GM10248 (cell line): ENCODE measurements around the gene TLX2.

Experiments
- CTCF ChIA-PET: fragments of 300-600 bp; sonication (Branson Sonifier 250); formaldehyde crosslinking; extraction: SDS; loops from one replicate; lab custom pipeline; 2021; ENCODE audit warnings: antibody characterized with exemption; lab: Yijun Ruan, JAX
- POLR2A ChIA-PET: fragments of 350-650 bp; sonication (Branson Sonifier 250); formaldehyde crosslinking; extraction: SDS; loops from one replicate; lab custom pipeline; 2020; ENCODE audit warnings: antibody characterized with exemption; lab: Yijun Ruan, JAX
- DNase-seq: peaks from one replicate; pipeline ENCODE4 v3.0.0; 2012; ENCODE audit errors: extremely low spot score
- TF ChIP-seq, protein P1 (sequence below): IDR thresholded peaks from 2 replicates; pipeline ENCODE4 v1.5.1; 2012; ENCODE audit warnings: mild to moderate bottlenecking, low read depth; ENCODE audit errors: extremely low read depth, missing control alignments, control extremely low read depth

Gene TLX2

DNA sequence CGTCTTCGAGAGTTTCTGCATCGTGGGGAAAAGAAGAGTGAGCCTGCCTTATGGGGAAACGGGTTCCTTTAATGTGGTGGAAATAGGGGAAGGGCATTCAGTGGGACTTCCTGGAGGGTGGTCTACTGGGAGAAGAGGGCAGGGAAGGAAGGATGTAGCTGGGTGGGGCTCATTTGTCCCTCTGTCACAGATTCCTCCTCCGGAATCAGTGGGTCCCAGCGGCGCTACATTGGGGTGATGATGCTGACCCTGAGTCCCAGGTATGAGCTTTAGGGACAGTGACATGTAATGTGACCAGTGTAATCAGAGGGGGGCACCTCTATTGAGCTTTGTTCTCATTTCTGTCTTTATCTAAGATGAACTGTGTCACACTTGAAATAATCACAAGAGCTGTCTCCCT lies 17.4 kb downstream of the TLX2 start:
- POLR2A ChIA-PET = interaction anchor here (1.2 kb wide), 1 partner anchor 31 kb away, joined by 3 read pairs; no protein-coding TSS in a partner anchor
- TF ChIP-seq, protein P1, sequence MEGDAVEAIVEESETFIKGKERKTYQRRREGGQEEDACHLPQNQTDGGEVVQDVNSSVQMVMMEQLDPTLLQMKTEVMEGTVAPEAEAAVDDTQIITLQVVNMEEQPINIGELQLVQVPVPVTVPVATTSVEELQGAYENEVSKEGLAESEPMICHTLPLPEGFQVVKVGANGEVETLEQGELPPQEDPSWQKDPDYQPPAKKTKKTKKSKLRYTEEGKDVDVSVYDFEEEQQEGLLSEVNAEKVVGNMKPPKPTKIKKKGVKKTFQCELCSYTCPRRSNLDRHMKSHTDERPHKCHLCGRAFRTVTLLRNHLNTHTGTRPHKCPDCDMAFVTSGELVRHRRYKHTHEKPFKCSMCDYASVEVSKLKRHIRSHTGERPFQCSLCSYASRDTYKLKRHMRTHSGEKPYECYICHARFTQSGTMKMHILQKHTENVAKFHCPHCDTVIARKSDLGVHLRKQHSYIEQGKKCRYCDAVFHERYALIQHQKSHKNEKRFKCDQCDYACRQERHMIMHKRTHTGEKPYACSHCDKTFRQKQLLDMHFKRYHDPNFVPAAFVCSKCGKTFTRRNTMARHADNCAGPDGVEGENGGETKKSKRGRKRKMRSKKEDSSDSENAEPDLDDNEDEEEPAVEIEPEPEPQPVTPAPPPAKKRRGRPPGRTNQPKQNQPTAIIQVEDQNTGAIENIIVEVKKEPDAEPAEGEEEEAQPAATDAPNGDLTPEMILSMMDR = no peak
- CTCF ChIA-PET = interaction anchor here (0.7 to 9.3 kb wide), 21 partner anchors 9 to 282 kb away, joined by 3 to 76 read pairs (median 6); partner anchors contain the start of genes CCDC142, MRPL53, PCGF1 and TTC31
- DNase-seq = no peak

DNA sequence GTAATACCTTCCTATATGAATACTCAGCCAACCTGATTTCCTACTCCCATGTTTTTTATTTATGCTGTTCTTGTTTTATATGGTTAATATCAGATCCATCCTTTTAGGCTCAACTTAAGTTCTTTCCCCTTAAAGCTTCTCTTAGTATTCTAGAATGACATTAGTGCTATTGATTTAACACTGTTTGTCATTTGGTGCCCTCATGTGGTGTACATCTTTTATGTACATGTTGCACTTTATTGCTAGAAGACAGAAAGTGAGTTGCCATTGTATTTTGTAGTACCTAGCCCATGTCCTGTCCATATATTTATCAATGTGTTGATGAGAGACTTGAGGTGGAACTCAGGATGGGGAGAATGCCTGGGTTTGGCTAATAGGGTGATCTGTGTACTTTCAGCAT lies 18.0 kb downstream of the TLX2 start:
- POLR2A ChIA-PET = no interaction called here
- no peak for DNase-seq
- CTCF ChIA-PET = interaction anchor here (0.9 to 9.3 kb wide), 19 partner anchors 8 to 282 kb away, joined by 3 to 76 read pairs (median 9); partner anchors contain the start of genes CCDC142, MRPL53, PCGF1 and TTC31
- TF ChIP-seq, protein P1 = peak; percentile 41

DNA sequence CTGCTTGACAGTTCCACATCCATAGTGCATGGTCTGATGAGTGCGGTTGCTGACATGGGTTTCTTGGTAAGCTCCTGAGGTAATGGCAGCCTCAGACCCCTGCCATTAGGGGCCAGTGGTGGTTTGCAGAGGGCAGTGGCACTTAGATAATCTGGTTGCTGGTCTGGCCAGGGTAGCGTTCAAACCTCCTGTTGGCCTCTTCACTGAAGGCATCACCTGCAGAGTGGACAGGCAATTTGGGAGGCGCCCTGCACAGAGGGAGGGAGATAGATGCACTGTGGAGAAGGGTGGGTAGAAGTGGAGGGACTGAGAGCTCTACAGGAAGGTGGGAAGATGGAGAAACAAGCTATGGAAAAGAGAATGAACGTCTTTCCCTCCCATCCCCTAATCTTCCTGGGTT lies 19.2 kb downstream of the TLX2 start:
- TF ChIP-seq, protein P1 = no peak
- POLR2A ChIA-PET = no interaction called here
- DNase-seq = no peak
- CTCF ChIA-PET = interaction anchor here (1.2 to 9.3 kb wide), 7 partner anchors 11 to 54 kb away, joined by 4 to 76 read pairs (median 16); partner anchors contain the start of genes CCDC142 and TTC31

DNA sequence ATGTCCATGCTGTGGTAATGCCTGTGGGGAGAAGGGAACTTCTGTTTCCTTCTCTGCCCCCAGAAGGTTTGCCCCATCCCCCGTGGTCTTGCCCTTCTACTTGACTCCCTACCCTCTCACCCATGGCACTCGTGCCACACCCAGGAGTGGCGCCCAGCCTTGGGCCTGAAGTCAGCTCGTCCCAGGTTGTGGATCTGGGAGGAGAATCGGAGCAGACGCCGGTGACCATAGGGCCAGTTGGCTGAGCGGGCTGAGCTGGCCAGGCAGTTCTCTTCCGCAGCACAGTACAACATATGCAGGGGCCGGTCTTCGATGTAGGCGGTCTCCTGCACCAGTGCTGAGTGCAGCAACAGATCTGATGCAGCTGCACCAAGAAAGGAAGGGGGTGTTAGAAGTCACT lies 20.2 kb downstream of the TLX2 start:
- TF ChIP-seq, protein P1 = no peak
- no peak for DNase-seq
- ChIA-PET CTCF (interaction anchor here (0.9 to 9.3 kb wide), 6 partner anchors 10 to 59 kb away, joined by 3 to 76 read pairs (median 10); partner anchors contain the start of genes CCDC142 and TTC31), POLR2A (no interaction called here)

DNA sequence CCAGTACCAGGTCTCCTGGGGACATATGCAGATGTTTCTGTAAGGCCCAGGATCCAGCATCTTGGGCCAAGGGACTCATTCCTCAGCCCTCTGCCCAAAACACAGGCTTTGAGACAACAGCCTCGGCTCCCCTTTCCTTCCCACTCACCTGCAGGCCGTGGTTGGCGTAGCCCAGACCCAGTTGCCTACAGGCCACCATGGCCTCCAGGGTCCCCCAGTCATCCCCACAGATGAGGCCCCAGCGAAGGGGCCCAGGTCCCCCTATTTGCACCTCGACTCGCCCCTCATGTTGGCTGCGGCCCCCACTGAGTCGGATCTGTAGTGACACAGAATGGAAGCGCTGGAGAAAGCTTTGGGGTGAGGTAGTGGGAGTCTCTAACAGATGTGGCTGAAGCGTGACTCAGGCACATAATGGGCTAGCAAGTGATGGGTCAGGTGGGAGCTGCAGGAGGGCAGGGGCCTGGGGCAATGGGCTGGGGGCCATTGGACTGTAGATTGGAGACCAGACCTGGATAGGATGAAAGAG lies 21.3 kb downstream of the TLX2 start:
- TF ChIP-seq, protein P1 = no peak
- CTCF ChIA-PET = interaction anchor here (1.2 kb wide), 1 partner anchor 29 kb away, joined by 3 read pairs; no protein-coding TSS in a partner anchor
- POLR2A ChIA-PET = no interaction called here
- no peak for DNase-seq

DNA sequence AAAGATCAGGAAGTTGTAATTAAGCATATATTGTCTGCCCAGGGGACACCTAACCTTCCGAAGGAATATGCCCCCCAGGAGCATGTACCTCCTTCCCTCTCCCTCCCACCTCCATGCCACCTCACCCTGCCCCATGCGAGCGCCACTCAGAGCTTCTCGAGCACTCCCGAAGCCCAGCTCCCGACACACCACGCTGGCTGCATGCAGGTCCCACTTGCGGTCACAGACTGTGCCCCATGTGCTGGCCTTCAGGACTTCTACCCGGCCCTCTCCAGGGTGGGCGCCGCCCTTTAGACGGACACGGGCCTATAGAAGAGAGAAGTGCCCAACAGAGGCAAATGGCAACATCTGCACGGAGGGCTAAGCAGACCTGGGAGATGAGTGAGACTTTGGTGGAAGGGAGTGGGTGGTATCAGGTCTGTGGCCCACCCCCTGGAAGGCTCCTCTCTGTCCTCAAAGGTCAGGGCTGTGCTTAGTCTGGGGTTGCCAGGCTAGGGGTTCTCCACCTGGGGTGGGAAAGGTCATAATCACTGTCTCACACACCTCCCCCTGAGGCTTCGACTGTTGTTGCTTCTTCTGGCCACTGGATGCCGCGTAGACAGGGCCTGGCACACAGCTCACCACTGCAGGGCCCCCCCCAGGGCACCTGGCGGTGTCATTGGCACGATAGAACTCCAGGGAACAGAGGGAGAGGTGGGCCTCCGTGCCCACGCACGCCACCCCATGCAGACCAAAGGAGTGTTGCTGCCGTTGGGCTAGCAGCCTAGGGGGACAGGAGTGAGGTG lies 22.1 kb downstream of the TLX2 start:
- ChIA-PET CTCF (interaction anchor here (1.2 kb wide), 1 partner anchor 29 kb away, joined by 3 read pairs; no protein-coding TSS in a partner anchor), POLR2A (no interaction called here)
- TF ChIP-seq, protein P1 = no peak
- DNase-seq = no peak
